SK-N-SH treated with all-trans-retinoic acid at 6 μM for 48 hours (cell line): Measurements from ENCODE around the gene CHAF1B.

ENCODE experiments used
- ATAC-seq: fragments of 200-7000 bp; cut with Tn5 transposase; 3 replicates; pipeline ENCODE4 v1.9.1; 2020; ENCODE audit warnings: mild to moderate bottlenecking, moderate library complexity
- ARNTL ChIP-seq: fragments of 450-650 bp; formaldehyde crosslinking; IDR thresholded peaks from 2 replicates; pipeline ENCODE4 v1.5.0; 2020; ENCODE audit warnings: low read depth, mild to moderate bottlenecking, moderate library complexity, borderline replicate concordance
- CSDC2 ChIP-seq: fragments of 250-450 bp; sonication (Bioruptor Pico); IDR thresholded peaks from 2 replicates; pipeline ENCODE4 v1.5.0; 2020; ENCODE audit warnings: mild to moderate bottlenecking, moderate library complexity
- ESRRG ChIP-seq: fragments of 250-450 bp; sonication (Bioruptor Pico); IDR thresholded peaks from 2 replicates; pipeline ENCODE4 v1.6.1; 2021; ENCODE audit warnings: mild to moderate bottlenecking
- ISL1 ChIP-seq: fragments of 250-450 bp; sonication (Bioruptor Pico); IDR thresholded peaks from 2 replicates; pipeline ENCODE4 v2.1.2; 2022; ENCODE audit warnings: mild to moderate bottlenecking, moderate library complexity
- RARB ChIP-seq: fragments of 250-450 bp; sonication (Bioruptor Pico); IDR thresholded peaks from 2 replicates; pipeline ENCODE4 v1.8.0; 2021; ENCODE audit warnings: mild to moderate bottlenecking, moderate library complexity
- TCF4 ChIP-seq: fragments of 250-450 bp; sonication (Bioruptor Pico); IDR thresholded peaks from 2 replicates; pipeline ENCODE4 v1.8.0; 2021; ENCODE audit warnings: mild to moderate bottlenecking, moderate library complexity, borderline replicate concordance
- TOX ChIP-seq: fragments of 250-450 bp; sonication (Bioruptor Pico); IDR thresholded peaks from 2 replicates; pipeline ENCODE4 v1.8.0; 2021; ENCODE audit warnings: mild to moderate bottlenecking, moderate library complexity, borderline replicate concordance
- ZC3H10 ChIP-seq: fragments of 250-450 bp; sonication (Bioruptor Pico); IDR thresholded peaks from 2 replicates; pipeline ENCODE4 v1.5.1; 2021; ENCODE audit warnings: mild to moderate bottlenecking, moderate library complexity
- ZNF565 ChIP-seq: fragments of 450-650 bp; formaldehyde crosslinking; conservative IDR thresholded peaks from 2 replicates; pipeline ENCODE4 v1.5.0; 2020; ENCODE audit warnings: low read depth, mild to moderate bottlenecking, moderate library complexity
- ZNF8 ChIP-seq: fragments of 450-650 bp; formaldehyde crosslinking; IDR thresholded peaks from 2 replicates; pipeline ENCODE4 v1.5.0; 2020; ENCODE audit warnings: mild to moderate bottlenecking, moderate library complexity
- TF ChIP-seq, protein P1 (sequence below): fragments of 250-450 bp; sonication (Bioruptor Pico); IDR thresholded peaks from 2 replicates; pipeline ENCODE4 v1.5.0; 2020; ENCODE audit warnings: mild to moderate bottlenecking, moderate library complexity
- TF ChIP-seq, protein P2 (sequence below): fragments of 250-450 bp; sonication (Bioruptor Pico); IDR thresholded peaks from 2 replicates; pipeline ENCODE4 v1.5.1; 2021; ENCODE audit warnings: mild to moderate bottlenecking, moderate library complexity
- TF ChIP-seq, protein P3 (sequence below): fragments of 250-450 bp; sonication (Bioruptor Pico); IDR thresholded peaks from 2 replicates; pipeline ENCODE4 v1.8.0; 2020; ENCODE audit warnings: mild to moderate bottlenecking, moderate library complexity, borderline replicate concordance
- TF ChIP-seq, protein P4 (sequence below): fragments of 250-450 bp; sonication (Bioruptor Pico); IDR thresholded peaks from 2 replicates; pipeline ENCODE4 v1.8.0; 2021; ENCODE audit warnings: low read depth, mild to moderate bottlenecking, moderate library complexity, borderline replicate concordance
- TF ChIP-seq, protein P5 (sequence below): fragments of 250-450 bp; sonication (Bioruptor Pico); IDR thresholded peaks from 2 replicates; pipeline ENCODE4 v1.5.1; 2020; ENCODE audit warnings: low read depth, mild to moderate bottlenecking, moderate library complexity

CHAF1B gene

DNA sequence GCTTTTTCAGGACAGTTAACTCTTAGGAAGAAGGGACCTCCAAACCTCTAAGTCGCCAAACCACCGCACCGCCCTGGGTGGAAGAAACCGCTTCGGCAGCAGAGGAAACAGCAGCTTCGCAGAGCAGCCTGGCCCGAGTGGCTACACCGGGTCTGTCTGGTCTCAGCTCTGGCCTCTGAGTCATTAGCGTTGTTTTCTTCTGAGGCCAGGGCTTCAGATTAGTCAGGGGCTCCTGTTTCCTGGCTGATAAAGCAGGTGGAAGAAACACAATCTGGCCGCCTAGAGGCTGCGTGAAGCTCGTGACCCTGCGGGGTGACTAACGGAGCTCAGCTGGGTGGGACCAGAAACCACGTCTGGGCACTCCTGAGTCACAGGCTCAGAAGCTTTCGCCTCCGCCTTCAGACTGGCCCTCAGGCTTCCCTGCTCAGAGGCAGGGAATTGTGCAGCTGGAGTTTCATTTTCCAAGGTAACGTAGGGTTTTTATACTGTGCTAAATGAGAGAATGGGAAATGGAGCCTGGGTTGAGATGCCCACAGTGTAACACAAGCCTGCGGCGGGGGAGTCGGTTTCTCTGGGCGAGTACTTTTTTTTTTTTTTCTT lies 44.9 kb downstream of the CHAF1B start (continued):
- TF ChIP-seq TCF4 (CRISPR knock-in tag), result no peak
- TF ChIP-seq, protein P1, sequence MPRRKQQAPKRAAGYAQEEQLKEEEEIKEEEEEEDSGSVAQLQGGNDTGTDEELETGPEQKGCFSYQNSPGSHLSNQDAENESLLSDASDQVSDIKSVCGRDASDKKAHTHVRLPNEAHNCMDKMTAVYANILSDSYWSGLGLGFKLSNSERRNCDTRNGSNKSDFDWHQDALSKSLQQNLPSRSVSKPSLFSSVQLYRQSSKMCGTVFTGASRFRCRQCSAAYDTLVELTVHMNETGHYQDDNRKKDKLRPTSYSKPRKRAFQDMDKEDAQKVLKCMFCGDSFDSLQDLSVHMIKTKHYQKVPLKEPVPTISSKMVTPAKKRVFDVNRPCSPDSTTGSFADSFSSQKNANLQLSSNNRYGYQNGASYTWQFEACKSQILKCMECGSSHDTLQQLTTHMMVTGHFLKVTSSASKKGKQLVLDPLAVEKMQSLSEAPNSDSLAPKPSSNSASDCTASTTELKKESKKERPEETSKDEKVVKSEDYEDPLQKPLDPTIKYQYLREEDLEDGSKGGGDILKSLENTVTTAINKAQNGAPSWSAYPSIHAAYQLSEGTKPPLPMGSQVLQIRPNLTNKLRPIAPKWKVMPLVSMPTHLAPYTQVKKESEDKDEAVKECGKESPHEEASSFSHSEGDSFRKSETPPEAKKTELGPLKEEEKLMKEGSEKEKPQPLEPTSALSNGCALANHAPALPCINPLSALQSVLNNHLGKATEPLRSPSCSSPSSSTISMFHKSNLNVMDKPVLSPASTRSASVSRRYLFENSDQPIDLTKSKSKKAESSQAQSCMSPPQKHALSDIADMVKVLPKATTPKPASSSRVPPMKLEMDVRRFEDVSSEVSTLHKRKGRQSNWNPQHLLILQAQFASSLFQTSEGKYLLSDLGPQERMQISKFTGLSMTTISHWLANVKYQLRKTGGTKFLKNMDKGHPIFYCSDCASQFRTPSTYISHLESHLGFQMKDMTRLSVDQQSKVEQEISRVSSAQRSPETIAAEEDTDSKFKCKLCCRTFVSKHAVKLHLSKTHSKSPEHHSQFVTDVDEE (CRISPR knock-in tag), result no peak
- TF ChIP-seq ARNTL (CRISPR knock-in tag), result no peak
- TF ChIP-seq ZNF565, result no peak

DNA sequence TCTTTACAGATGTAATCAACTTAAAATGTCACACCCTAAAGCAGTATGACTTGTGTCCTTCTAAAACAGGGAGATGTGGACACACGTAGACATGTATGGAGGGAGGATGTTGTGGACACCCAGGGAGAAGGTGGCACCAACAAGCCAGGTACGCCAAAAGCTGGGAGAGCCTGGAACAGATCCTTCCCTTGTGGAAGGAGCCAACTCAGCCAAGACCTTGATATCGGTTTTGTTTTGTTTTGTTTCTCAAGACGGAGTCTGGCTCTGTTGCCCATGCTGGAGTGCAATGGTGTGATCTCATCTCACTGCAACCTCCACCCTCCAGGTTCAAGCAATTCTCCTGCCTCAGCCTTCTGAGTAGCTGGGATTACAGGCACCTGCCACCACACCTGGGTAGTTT lies 45.6 kb downstream of the CHAF1B start:
- TF ChIP-seq ZC3H10 (CRISPR knock-in tag) (no peak), TOX (CRISPR knock-in tag) (no peak)

DNA sequence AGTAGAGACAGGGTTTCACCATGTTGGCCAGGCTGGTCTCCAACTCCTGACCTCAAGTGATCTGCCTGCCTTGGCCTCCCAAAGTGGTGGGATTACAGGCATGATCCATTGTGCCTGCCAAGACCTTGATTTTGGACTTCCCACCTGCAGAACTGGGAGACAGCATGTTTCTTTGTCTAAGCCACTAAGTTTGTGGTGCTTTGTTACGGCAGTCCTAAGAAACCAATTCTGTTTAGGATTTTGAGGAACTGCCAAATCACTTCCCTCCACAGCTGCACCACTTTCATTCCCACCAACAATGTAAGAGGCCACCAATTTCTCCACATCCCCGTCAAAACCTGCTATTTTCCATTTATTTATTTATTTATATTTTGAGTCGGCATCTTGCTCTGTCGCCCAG lies 46.1 kb downstream of the CHAF1B start:
- no peak for ATAC-seq
- TF ChIP-seq RARB, result no peak
- no peak for TF ChIP-seq ISL1
- no peak for TF ChIP-seq ZC3H10 (CRISPR knock-in tag)
- TF ChIP-seq CSDC2 (CRISPR knock-in tag), result no peak
- TF ChIP-seq, protein P1 (CRISPR knock-in tag), result no peak
- TF ChIP-seq, protein P2, sequence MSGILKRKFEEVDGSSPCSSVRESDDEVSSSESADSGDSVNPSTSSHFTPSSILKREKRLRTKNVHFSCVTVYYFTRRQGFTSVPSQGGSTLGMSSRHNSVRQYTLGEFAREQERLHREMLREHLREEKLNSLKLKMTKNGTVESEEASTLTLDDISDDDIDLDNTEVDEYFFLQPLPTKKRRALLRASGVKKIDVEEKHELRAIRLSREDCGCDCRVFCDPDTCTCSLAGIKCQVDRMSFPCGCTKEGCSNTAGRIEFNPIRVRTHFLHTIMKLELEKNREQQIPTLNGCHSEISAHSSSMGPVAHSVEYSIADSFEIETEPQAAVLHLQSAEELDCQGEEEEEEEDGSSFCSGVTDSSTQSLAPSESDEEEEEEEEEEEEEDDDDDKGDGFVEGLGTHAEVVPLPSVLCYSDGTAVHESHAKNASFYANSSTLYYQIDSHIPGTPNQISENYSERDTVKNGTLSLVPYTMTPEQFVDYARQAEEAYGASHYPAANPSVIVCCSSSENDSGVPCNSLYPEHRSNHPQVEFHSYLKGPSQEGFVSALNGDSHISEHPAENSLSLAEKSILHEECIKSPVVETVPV (CRISPR knock-in tag), result no peak
- TF ChIP-seq ZNF8 (CRISPR knock-in tag), result no peak
- no peak for TF ChIP-seq TCF4 (CRISPR knock-in tag)
- TF ChIP-seq, protein P3, sequence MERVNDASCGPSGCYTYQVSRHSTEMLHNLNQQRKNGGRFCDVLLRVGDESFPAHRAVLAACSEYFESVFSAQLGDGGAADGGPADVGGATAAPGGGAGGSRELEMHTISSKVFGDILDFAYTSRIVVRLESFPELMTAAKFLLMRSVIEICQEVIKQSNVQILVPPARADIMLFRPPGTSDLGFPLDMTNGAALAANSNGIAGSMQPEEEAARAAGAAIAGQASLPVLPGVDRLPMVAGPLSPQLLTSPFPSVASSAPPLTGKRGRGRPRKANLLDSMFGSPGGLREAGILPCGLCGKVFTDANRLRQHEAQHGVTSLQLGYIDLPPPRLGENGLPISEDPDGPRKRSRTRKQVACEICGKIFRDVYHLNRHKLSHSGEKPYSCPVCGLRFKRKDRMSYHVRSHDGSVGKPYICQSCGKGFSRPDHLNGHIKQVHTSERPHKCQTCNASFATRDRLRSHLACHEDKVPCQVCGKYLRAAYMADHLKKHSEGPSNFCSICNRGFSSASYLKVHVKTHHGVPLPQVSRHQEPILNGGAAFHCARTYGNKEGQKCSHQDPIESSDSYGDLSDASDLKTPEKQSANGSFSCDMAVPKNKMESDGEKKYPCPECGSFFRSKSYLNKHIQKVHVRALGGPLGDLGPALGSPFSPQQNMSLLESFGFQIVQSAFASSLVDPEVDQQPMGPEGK (CRISPR knock-in tag), result no peak
- TF ChIP-seq, protein P4, sequence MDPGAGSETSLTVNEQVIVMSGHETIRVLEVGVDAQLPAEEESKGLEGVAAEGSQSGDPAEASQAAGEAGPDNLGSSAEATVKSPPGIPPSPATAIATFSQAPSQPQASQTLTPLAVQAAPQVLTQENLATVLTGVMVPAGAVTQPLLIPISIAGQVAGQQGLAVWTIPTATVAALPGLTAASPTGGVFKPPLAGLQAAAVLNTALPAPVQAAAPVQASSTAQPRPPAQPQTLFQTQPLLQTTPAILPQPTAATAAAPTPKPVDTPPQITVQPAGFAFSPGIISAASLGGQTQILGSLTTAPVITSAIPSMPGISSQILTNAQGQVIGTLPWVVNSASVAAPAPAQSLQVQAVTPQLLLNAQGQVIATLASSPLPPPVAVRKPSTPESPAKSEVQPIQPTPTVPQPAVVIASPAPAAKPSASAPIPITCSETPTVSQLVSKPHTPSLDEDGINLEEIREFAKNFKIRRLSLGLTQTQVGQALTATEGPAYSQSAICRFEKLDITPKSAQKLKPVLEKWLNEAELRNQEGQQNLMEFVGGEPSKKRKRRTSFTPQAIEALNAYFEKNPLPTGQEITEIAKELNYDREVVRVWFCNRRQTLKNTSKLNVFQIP (CRISPR knock-in tag), result no peak
- TF ChIP-seq, protein P5, sequence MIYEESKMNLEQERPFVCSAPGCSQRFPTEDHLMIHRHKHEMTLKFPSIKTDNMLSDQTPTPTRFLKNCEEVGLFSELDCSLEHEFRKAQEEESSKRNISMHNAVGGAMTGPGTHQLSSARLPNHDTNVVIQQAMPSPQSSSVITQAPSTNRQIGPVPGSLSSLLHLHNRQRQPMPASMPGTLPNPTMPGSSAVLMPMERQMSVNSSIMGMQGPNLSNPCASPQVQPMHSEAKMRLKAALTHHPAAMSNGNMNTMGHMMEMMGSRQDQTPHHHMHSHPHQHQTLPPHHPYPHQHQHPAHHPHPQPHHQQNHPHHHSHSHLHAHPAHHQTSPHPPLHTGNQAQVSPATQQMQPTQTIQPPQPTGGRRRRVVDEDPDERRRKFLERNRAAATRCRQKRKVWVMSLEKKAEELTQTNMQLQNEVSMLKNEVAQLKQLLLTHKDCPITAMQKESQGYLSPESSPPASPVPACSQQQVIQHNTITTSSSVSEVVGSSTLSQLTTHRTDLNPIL, result no peak
- no peak for TF ChIP-seq ARNTL (CRISPR knock-in tag)
- TF ChIP-seq ESRRG (CRISPR knock-in tag), result no peak

More for the DNA sequence above, 45.6 kb downstream of the CHAF1B start:
- ATAC-seq, result no peak
